HCT116 (cell line): Measurements from ENCODE around the gene RNF214. TPM values are rescaled to one million over a fixed set of nuclear protein-coding genes. Genes with fewer than 3 reads are reported as not detected.

Experiments
- ATAC-seq: fragments of 200-7000 bp; cut with Tn5 transposase; 2 replicates; pipeline ENCODE4 v1.9.1; 2020; ENCODE audit warnings: mild to moderate bottlenecking, moderate library complexity
- BruUV-seq: library from RNA; stranded (reverse); fragments of 400-500 nt; replicated peaks from 2 replicates; lab custom pipeline; 2021; lab: Mats Ljungman, UMichigan
- CTCF ChIA-PET: fragments of 300-600 bp; sonication (Branson Sonifier 250); formaldehyde crosslinking; loops from one replicate; lab custom pipeline; 2021; ENCODE audit warnings: antibody characterized with exemption; lab: Charles Lee
- POLR2A ChIA-PET: fragments of 300-600, 350-600 bp; sonication (Branson Sonifier 250); formaldehyde crosslinking; loops from one replicate; lab custom pipeline; 2021; ENCODE audit warnings: antibody characterized with exemption; lab: Charles Lee
- RAD21 ChIA-PET, 2 experiments: fragments of 300-600 bp; sonication (Branson Sonifier 250); formaldehyde crosslinking; loops; one replicate each; lab custom pipeline; 2023; ENCODE audit warnings: low total read pairs in 2 of 2; ENCODE audit not compliant: uncharacterized antibody in 2 of 2, unreplicated experiment in 2 of 2, low non-redundant PET in 1 of 2; lab: Charles Lee
- DNase-seq: peaks from one replicate; pipeline ENCODE4 v3.0.0-alpha.2; 2010; ENCODE audit warnings: low read depth, low spot score
- H2AFZ ChIP-seq: fragments of 200-600 bp; shearing (Covaris generic), sonication (generic); 2 replicates; pipeline ENCODE4 v1.6.1; 2017; ENCODE audit warnings: low read depth, mixed run types, mixed read lengths, antibody characterized with exemption, low read length; ENCODE audit not compliant: poor library complexity, severe bottlenecking
- H3K27ac ChIP-seq: 2 replicates; pipeline ENCODE4 v1.5.1; 2012; ENCODE audit warnings: low read depth, low read length
- H3K27me3 ChIP-seq: fragments of 200-600 bp; sonication (generic); 2 replicates; pipeline ENCODE4 v1.6.1; 2016; ENCODE audit warnings: mixed run types, low read length, mixed read lengths; ENCODE audit not compliant: insufficient read depth
- H3K36me3 ChIP-seq, 2 experiments: fragments of 200-500 bp in 1 of 2; fragments of 200-600 bp in 1 of 2; sonication (Bioruptor generic) in 1 of 2; sonication (generic) in 1 of 2; 2 replicates each; pipeline versions ENCODE4 v1.5.1 to v1.6.1; 2014 to 2016; ENCODE audit warnings: low read length in 2 of 2, inconsistent platforms in 1 of 2, mixed read lengths in 1 of 2, mixed run types in 1 of 2; ENCODE audit not compliant: insufficient read depth in 2 of 2, control insufficient read depth in 1 of 2
- H3K4me1 ChIP-seq, 2 experiments: fragments of 200-600 bp in 1 of 2; sonication (generic) in 1 of 2; 2 replicates each; pipeline versions ENCODE4 v1.5.1 to v1.6.1; 2012 to 2017; ENCODE audit warnings: low read length in 2 of 2, inconsistent platforms in 1 of 2, mild to moderate bottlenecking in 1 of 2, mixed read lengths in 1 of 2, mixed run types in 1 of 2, moderate library complexity in 1 of 2; ENCODE audit not compliant: insufficient read depth in 2 of 2, control insufficient read depth in 1 of 2
- H3K4me2 ChIP-seq: fragments of 200-600 bp; sonication (generic); 2 replicates; pipeline ENCODE4 v1.6.1; 2017; ENCODE audit warnings: mixed run types, low read length, mixed read lengths
- H3K4me3 ChIP-seq, 2 experiments: fragments of 200-600 bp in 1 of 2; sonication (generic) in 1 of 2; replicated peaks in 1 of 2; 2 replicates each; pipeline ENCODE4 v1.5.1; 2011 to 2016; ENCODE audit warnings: low read length in 2 of 2, control low read depth in 1 of 2, low read depth in 1 of 2, mild to moderate bottlenecking in 1 of 2, mixed read lengths in 1 of 2, mixed run types in 1 of 2
- H3K79me2 ChIP-seq: fragments of 200-600 bp; sonication (generic); 2 replicates; pipeline ENCODE4 v1.6.1; 2017; ENCODE audit warnings: mild to moderate bottlenecking, mixed run types, low read length, moderate library complexity, mixed read lengths; ENCODE audit not compliant: insufficient read depth
- H3K9ac ChIP-seq: fragments of 200-600 bp; sonication (generic); 2 replicates; pipeline ENCODE4 v1.6.1; 2016; ENCODE audit warnings: low read length, mixed read lengths
- H3K9me2 ChIP-seq: fragments of 200-600 bp; sonication (generic), shearing (Covaris generic); 2 replicates; pipeline ENCODE4 v1.6.1; 2017; ENCODE audit warnings: mixed run types, mild to moderate bottlenecking, moderate library complexity; ENCODE audit not compliant: insufficient read depth
- H3K9me3 ChIP-seq, 2 experiments: fragments of 200-500 bp in 1 of 2; fragments of 200-600 bp in 1 of 2; sonication (Bioruptor generic) in 1 of 2; sonication (generic) in 1 of 2; 2 replicates each; pipeline ENCODE4 v1.6.1; 2014 to 2017; ENCODE audit warnings: low read length in 2 of 2, mixed read lengths in 2 of 2, inconsistent platforms in 1 of 2, low read depth in 1 of 2, mild to moderate bottlenecking in 1 of 2, mixed run types in 1 of 2, moderate library complexity in 1 of 2; ENCODE audit not compliant: control insufficient read depth in 1 of 2, insufficient read depth in 1 of 2
- H4K20me1 ChIP-seq: fragments of 200-600 bp; sonication (generic), shearing (Covaris generic); 2 replicates; pipeline ENCODE4 v1.6.1; 2017; ENCODE audit warnings: mixed run types, mild to moderate bottlenecking, moderate library complexity; ENCODE audit not compliant: insufficient read depth
- ATF3 ChIP-seq: IDR thresholded peaks from 2 replicates; pipeline ENCODE4 v1.6.1; 2012
- CTCF ChIP-seq, 3 experiments: fragments of 200-600 bp in 1 of 3; sonication (generic) in 1 of 3; IDR thresholded peaks in 2 of 3; conservative IDR thresholded peaks in 1 of 3; 2 replicates each; pipeline ENCODE4 v1.5.1; 2012 to 2017; ENCODE audit warnings: low read depth in 2 of 3, low read length in 2 of 3, antibody characterized with exemption in 1 of 3, borderline replicate concordance in 1 of 3, control low read depth in 1 of 3, mild to moderate bottlenecking in 1 of 3, mixed read lengths in 1 of 3, mixed run types in 1 of 3, moderate library complexity in 1 of 3; ENCODE audit not compliant: insufficient read depth in 1 of 3
- EZH2phosphoT487 ChIP-seq: fragments of 200-600 bp; IDR thresholded peaks from 2 replicates; pipeline ENCODE4 v1.6.1; 2018; ENCODE audit warnings: antibody characterized with exemption, borderline replicate concordance
- JUND ChIP-seq: IDR thresholded peaks from 2 replicates; pipeline ENCODE4 v1.6.1; 2012
- POLR2A ChIP-seq: IDR thresholded peaks from 2 replicates; pipeline ENCODE4 v1.7.0; 2011; ENCODE audit warnings: borderline replicate concordance; ENCODE audit not compliant: insufficient read depth, insufficient read length; ENCODE audit errors: extremely low read depth
- SP1 ChIP-seq: IDR thresholded peaks from 2 replicates; pipeline ENCODE4 v1.6.1; 2012; ENCODE audit warnings: low read depth
- TCF7L2 ChIP-seq: IDR thresholded peaks from 2 replicates; pipeline ENCODE4 v1.7.0; 2011; ENCODE audit warnings: borderline replicate concordance, inconsistent platforms; ENCODE audit not compliant: insufficient read depth, insufficient read length; ENCODE audit errors: extremely low read depth
- intact Hi-C: fragments of 100-400 bp; cut with micrococcal nuclease; formaldehyde crosslinking; loops from 2 replicates; pipeline ENCODE4 v1.10.0; 2022
- total RNA-seq: library from RNA; stranded (reverse); gene quantifications from one replicate; pipeline ENCODE4 v1.2.1, GENCODE V29; 2021; ENCODE audit not compliant: unreplicated experiment
- TF ChIP-seq, protein P1 (sequence below): IDR thresholded peaks from 2 replicates; pipeline ENCODE4 v1.6.1; 2012; ENCODE audit warnings: low read depth

Gene RNF214
- total RNA-seq, 1 experiment from 2014 or later: 29.3 TPM

DNA sequence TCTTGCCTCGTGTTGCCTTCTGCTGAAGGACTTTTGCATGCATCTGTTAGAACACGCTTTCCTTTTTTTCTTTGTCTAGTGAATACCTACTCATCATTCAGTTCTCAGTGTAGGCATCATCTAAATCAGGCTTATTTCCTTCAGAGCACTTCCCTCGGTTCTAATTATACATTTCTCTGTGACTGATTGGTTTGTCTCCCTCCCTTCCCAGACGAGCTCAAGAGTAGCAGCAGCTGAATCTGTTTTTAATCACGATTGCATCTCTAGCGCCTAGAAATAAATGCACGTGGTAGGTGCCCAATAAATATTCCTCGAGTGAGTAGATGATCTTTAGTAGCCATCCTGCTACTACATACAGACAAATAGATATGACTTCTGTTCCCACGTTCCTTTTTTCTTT is 101.4 kb downstream of the RNF214 start:
- no TSS peak for BruUV-seq
- Histone ChIP-seq H2AFZ (no peak overlapping the region), H4K20me1 (no peaks in the 10 kb centered on the region), H3K4me1 (peaks cover 0 to 17% of the 10 kb centered on the region in 2 experiments; a peak in 2 of 4 replicates), H3K36me3 (no peaks in the 10 kb centered on the region; a peak in 1 of 4 replicates), H3K9me3 (no peaks in the 10 kb centered on the region), H3K9me2 (no peaks in the 10 kb centered on the region), H3K4me2 (no peak overlapping the region), H3K79me2 (no peaks in the 10 kb centered on the region), H3K27ac (no peak overlapping the region), H3K4me3 (no peak overlapping the region), H3K27me3 (no peaks in the 10 kb centered on the region)
- POLR2A ChIA-PET: no interaction called here
- no peak for DNase-seq
- no peak for ATAC-seq
- RAD21 ChIA-PET: no interaction called here
- CTCF ChIA-PET: no interaction called here
- intact Hi-C loops: no loop called here
- TF ChIP-seq JUND: no peak
- TF ChIP-seq, protein P1, sequence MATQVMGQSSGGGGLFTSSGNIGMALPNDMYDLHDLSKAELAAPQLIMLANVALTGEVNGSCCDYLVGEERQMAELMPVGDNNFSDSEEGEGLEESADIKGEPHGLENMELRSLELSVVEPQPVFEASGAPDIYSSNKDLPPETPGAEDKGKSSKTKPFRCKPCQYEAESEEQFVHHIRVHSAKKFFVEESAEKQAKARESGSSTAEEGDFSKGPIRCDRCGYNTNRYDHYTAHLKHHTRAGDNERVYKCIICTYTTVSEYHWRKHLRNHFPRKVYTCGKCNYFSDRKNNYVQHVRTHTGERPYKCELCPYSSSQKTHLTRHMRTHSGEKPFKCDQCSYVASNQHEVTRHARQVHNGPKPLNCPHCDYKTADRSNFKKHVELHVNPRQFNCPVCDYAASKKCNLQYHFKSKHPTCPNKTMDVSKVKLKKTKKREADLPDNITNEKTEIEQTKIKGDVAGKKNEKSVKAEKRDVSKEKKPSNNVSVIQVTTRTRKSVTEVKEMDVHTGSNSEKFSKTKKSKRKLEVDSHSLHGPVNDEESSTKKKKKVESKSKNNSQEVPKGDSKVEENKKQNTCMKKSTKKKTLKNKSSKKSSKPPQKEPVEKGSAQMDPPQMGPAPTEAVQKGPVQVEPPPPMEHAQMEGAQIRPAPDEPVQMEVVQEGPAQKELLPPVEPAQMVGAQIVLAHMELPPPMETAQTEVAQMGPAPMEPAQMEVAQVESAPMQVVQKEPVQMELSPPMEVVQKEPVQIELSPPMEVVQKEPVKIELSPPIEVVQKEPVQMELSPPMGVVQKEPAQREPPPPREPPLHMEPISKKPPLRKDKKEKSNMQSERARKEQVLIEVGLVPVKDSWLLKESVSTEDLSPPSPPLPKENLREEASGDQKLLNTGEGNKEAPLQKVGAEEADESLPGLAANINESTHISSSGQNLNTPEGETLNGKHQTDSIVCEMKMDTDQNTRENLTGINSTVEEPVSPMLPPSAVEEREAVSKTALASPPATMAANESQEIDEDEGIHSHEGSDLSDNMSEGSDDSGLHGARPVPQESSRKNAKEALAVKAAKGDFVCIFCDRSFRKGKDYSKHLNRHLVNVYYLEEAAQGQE: no peak
- no peak for TF ChIP-seq ATF3
- no peak for TF ChIP-seq SP1
- TF ChIP-seq EZH2phosphoT487: no peak
- TF ChIP-seq POLR2A: no peak
- TF ChIP-seq CTCF (IDR thresholded peaks at IDR 0.05 in 2 of 3, conservative IDR thresholded peaks at IDR 0.05 in 1 of 3; ENCODE audit: borderline replicate concordance in 1 of 3, insufficient read depth in 1 of 3, low read depth in 2 of 3, low read length in 2 of 3): no peak
- TF ChIP-seq TCF7L2: no peak
- TF ChIP-seq, all 23 proteins: peak for 0
- H3K9ac ChIP-seq: no peak overlapping the region
